Upper lobe of left lung (tissue), 4 donors: ENCODE results near the gene GNAS.

Source experiments
- POLR2A ChIP-seq, 4 donors: fragments of 450-650 bp; IDR thresholded peaks; one replicate each; pipeline ENCODE4 v1.5.1; 2016 to 2017; ENCODE audit warnings: antibody characterized with exemption in 4 of 4, mild to moderate bottlenecking in 2 of 4
- POLR2AphosphoS5 ChIP-seq, 2 donors: sonication (generic); formaldehyde crosslinking; IDR thresholded peaks; one replicate each; pipeline ENCODE4 v1.5.1; 2017; ENCODE audit warnings: antibody characterized with exemption in 2 of 2
- TF ChIP-seq, protein P1 (sequence below), 6 experiments: fragments of 450-650 bp in 4 of 6; fragments of 200-600 bp in 2 of 6; sonication (generic) in 2 of 6; IDR thresholded peaks; one replicate each; pipeline ENCODE4 v1.5.1; 2016 to 2019; ENCODE audit warnings: antibody characterized with exemption in 6 of 6

DNA sequence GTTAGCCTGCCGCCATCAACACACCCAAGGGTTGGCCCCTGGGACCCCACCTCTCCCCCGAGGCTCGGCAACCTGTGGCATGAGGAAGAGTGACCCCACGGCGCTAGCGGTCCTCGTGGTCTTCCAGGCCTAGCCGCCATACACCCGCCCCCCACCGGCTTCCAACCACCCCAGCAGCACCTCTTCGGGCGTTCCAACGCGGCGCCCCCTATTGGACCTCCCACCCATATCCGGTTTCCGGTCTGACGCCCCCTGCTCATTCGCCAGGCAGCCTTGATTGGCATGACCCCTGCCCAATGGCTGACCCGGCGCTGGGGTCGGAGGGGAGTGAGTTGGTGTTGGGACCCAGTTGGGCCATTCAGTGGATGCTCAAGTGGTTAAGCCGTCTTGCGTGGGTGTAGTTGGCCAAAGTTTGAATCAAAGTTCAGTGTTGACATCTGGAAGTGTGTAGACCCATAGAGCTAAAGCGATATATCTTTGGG is 1.8 kb upstream of the GNAS start, which contains the start of gene GNAS-AS1:
- TF ChIP-seq, protein P1, sequence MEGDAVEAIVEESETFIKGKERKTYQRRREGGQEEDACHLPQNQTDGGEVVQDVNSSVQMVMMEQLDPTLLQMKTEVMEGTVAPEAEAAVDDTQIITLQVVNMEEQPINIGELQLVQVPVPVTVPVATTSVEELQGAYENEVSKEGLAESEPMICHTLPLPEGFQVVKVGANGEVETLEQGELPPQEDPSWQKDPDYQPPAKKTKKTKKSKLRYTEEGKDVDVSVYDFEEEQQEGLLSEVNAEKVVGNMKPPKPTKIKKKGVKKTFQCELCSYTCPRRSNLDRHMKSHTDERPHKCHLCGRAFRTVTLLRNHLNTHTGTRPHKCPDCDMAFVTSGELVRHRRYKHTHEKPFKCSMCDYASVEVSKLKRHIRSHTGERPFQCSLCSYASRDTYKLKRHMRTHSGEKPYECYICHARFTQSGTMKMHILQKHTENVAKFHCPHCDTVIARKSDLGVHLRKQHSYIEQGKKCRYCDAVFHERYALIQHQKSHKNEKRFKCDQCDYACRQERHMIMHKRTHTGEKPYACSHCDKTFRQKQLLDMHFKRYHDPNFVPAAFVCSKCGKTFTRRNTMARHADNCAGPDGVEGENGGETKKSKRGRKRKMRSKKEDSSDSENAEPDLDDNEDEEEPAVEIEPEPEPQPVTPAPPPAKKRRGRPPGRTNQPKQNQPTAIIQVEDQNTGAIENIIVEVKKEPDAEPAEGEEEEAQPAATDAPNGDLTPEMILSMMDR (IDR thresholded peaks at IDR 0.05) = no peak
- TF ChIP-seq POLR2AphosphoS5 (IDR thresholded peaks at IDR 0.05) = no peak
- TF ChIP-seq POLR2A (IDR thresholded peaks at IDR 0.05) = no peak
